ENCODE data around the gene RHOF. TPM values are rescaled to one million over a fixed set of nuclear protein-coding genes. Genes with fewer than 3 reads are reported as not detected.

Gene RHOF
- total RNA-seq, 6 experiments from 2014 or later: 3.2 to 4.2 (median 3.6) TPM

GRCh38 chr12:121812320-121812871 is 18.9 kb upstream of the RHOF start:
- peaks cover 2% of the 10 kb centered on the region for H3K27me3 Mint-ChIP-seq (ENCODE audit: insufficient read depth)

GRCh38 chr12:121811434-121812319 is 18.2 kb upstream of the RHOF start:
- peak; percentile 51 for DNase-seq
- H3K4me1 Mint-ChIP-seq (ENCODE audit: low read depth): peaks cover 38% of the 10 kb centered on the region
- H3K27me3 Mint-ChIP-seq (ENCODE audit: insufficient read depth): peaks cover 2% of the 10 kb centered on the region
- H3K4me3 Mint-ChIP-seq: peak overlapping the region; percentile 92
- peak overlapping the region; percentile 58 for H3K27ac Mint-ChIP-seq
- H3K36me3 Mint-ChIP-seq (ENCODE audit: low read depth): peaks cover 19% of the 10 kb centered on the region
- peak; percentile 100 for TF ChIP-seq CTCF (IDR thresholded peaks at IDR 0.05)
- no peaks in the 10 kb centered on the region for H3K9me3 Mint-ChIP-seq

More at GRCh38 chr12:121812320-121812871, 18.9 kb upstream of the RHOF start:
- peak; percentile 59 for DNase-seq
- Mint-ChIP-seq H3K4me1 (ENCODE audit: low read depth) (peaks cover 31% of the 10 kb centered on the region), H3K4me3 (peak overlapping the region; percentile 92), H3K9me3 (no peaks in the 10 kb centered on the region), H3K27ac (peak overlapping the region; percentile 54), H3K36me3 (ENCODE audit: low read depth) (peaks cover 19% of the 10 kb centered on the region)
- TF ChIP-seq CTCF (IDR thresholded peaks at IDR 0.05): no peak; the same call in none of the 2 replicates

- peak overlapping the region; percentile 58 for H3K27ac Mint-ChIP-seq
- H3K4me3 Mint-ChIP-seq: peak overlapping the region; percentile 92
- no peaks in the 10 kb centered on the region for H3K9me3 Mint-ChIP-seq
- no peak for TF ChIP-seq CTCF (IDR thresholded peaks at IDR 0.05)
- DNase-seq: no peak
- H3K36me3 Mint-ChIP-seq (ENCODE audit: low read depth): peaks cover 26% of the 10 kb centered on the region
- H3K4me1 Mint-ChIP-seq (ENCODE audit: low read depth): peaks cover 45% of the 10 kb centered on the region
- H3K27me3 Mint-ChIP-seq (ENCODE audit: insufficient read depth): peaks cover 2% of the 10 kb centered on the region; the same call in 1 of the 2 replicates
These were observed 17.4 kb upstream of the RHOF start for GRCh38 chr12:121810833-121811433.

GRCh38 chr12:121810234-121810817 is 16.8 kb upstream of the RHOF start:
- DNase-seq: no peak
- Mint-ChIP-seq H3K27ac (no peak overlapping the region), H3K4me1 (ENCODE audit: low read depth) (peaks cover 48% of the 10 kb centered on the region), H3K4me3 (no peak overlapping the region), H3K27me3 (ENCODE audit: insufficient read depth) (peaks cover 2% of the 10 kb centered on the region; the same call in 1 of the 2 replicates), H3K9me3 (no peaks in the 10 kb centered on the region), H3K36me3 (ENCODE audit: low read depth) (peaks cover 29% of the 10 kb centered on the region)
- TF ChIP-seq CTCF (IDR thresholded peaks at IDR 0.05): no peak

DNA sequence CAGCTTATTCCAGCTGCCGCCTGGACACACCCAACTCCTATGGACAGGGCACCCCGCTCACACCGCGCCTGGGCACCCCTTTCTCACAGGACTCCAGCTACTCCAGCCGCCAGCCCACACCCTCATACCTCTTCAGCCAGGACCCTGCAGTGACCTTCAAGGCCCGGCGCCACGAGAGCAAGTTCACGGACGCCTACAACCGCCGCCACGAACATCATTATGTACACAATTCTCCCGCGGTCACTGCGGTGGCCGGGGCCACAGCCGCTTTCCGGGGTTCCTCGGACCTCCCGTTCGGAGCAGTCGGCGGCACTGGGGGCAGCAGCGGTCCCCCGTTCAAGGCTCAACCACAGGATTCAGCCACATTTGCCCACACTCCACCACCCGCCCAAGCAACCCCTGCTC is 16.2 kb upstream of the RHOF start:
- H3K4me1 Mint-ChIP-seq (ENCODE audit: low read depth): peaks cover 48% of the 10 kb centered on the region
- H3K36me3 Mint-ChIP-seq (ENCODE audit: low read depth): peaks cover 29% of the 10 kb centered on the region
- H3K4me3 Mint-ChIP-seq: no peak overlapping the region
- H3K9me3 Mint-ChIP-seq: no peaks in the 10 kb centered on the region
- DNase-seq: no peak
- no peak overlapping the region for H3K27ac Mint-ChIP-seq
- no peak for TF ChIP-seq CTCF (IDR thresholded peaks at IDR 0.05)
- peaks cover 2% of the 10 kb centered on the region; the same call in 1 of the 2 replicates for H3K27me3 Mint-ChIP-seq (ENCODE audit: insufficient read depth)
